Endodermal cell (in vitro differentiated cells): ENCODE results near the gene RHOV. TPM values are rescaled to one million over a fixed set of nuclear protein-coding genes. Genes with fewer than 3 reads are reported as not detected.
A peak's percentile ranks its signal among the peaks of the same experiment; 100 is the strongest.

Experiments used
- DNase-seq: peaks from one replicate; pipeline ENCODE4 v3.0.0-alpha.2; 2017
- H3K27ac ChIP-seq: 2 replicates; pipeline ENCODE4 v1.5.1; 2013; ENCODE audit warnings: mild to moderate bottlenecking, low read depth, low read length, moderate library complexity
- H3K27me3 ChIP-seq: 2 replicates; pipeline ENCODE4 v1.6.1; 2013; ENCODE audit warnings: mild to moderate bottlenecking, low read length, moderate library complexity; ENCODE audit not compliant: insufficient read depth, control insufficient read depth, poor library complexity, severe bottlenecking
- H3K36me3 ChIP-seq: 2 replicates; pipeline ENCODE4 v1.7.0; 2013; ENCODE audit warnings: mild to moderate bottlenecking, low read length, moderate library complexity; ENCODE audit not compliant: control insufficient read depth, insufficient read depth
- H3K4me1 ChIP-seq: one replicate; pipeline ENCODE4 v1.7.0; 2013; ENCODE audit warnings: low read length; ENCODE audit not compliant: control insufficient read depth, insufficient read depth
- H3K4me3 ChIP-seq: 2 replicates; pipeline ENCODE4 v1.5.1; 2013; ENCODE audit warnings: mild to moderate bottlenecking, low read length, moderate library complexity
- H3K9ac ChIP-seq: 2 replicates; pipeline ENCODE4 v1.6.1; 2013; ENCODE audit warnings: mild to moderate bottlenecking, low read length, moderate library complexity; ENCODE audit not compliant: poor library complexity, severe bottlenecking; ENCODE audit errors: extremely low read depth
- H3K9me3 ChIP-seq: 2 replicates; pipeline ENCODE4 v1.6.1; 2013; ENCODE audit warnings: mild to moderate bottlenecking, low read length, moderate library complexity; ENCODE audit not compliant: control insufficient read depth
- H3K27ac Mint-ChIP-seq: 2 replicates; pipeline ENCODE4 v1.8.0; 2020; ENCODE audit warnings: mixed read lengths
- H3K27me3 Mint-ChIP-seq: 2 replicates; pipeline ENCODE4 v1.8.0; 2021; ENCODE audit warnings: mild to moderate bottlenecking, mixed read lengths; ENCODE audit not compliant: insufficient read depth
- H3K36me3 Mint-ChIP-seq: 2 replicates; pipeline ENCODE4 v1.8.0; 2020; ENCODE audit warnings: low read depth, mixed read lengths
- H3K4me1 Mint-ChIP-seq: 2 replicates; pipeline ENCODE4 v1.8.0; 2020; ENCODE audit warnings: mixed read lengths
- H3K4me3 Mint-ChIP-seq: 2 replicates; pipeline ENCODE4 v1.8.0; 2020; ENCODE audit warnings: mild to moderate bottlenecking, moderate library complexity, mixed read lengths
- H3K9me3 Mint-ChIP-seq: 2 replicates; pipeline ENCODE4 v1.8.0; 2020; ENCODE audit warnings: mild to moderate bottlenecking, mixed read lengths
- CTCF ChIP-seq: fragments of 200-600 bp; sonication (generic); conservative IDR thresholded peaks from 2 replicates; pipeline ENCODE4 v1.5.0; 2021; ENCODE audit warnings: antibody characterized with exemption, mild to moderate bottlenecking
- WGBS, 2 experiments: methylation state at CpG; one replicate each; pipeline versions ENCODE4 v1.1.5 to v1.1.7; 2013; ENCODE audit warnings: missing lambda C conversion rate in 2 of 2, mixed read lengths in 1 of 2; ENCODE audit not compliant: insufficient coverage in 1 of 2, insufficient read length in 1 of 2; 5-methylcytosine and 5-hydroxymethylcytosine counted together
- total RNA-seq, 2 donors: library from RNA; stranded (reverse); fragmentation: NEBNext Ultra II Directional in 1 of 2; extraction: Animal tissue kit (Norgen Biotek cat#: 25700) in 1 of 2; gene quantifications; 2 replicates in 1 of 2; 3 replicates in 1 of 2; pipeline ENCODE4 v1.2.1, GENCODE V29; 2021

Gene RHOV
- total RNA-seq, 2 donors from 2014 or later, result 1.8 to 2.8 TPM

DNA sequence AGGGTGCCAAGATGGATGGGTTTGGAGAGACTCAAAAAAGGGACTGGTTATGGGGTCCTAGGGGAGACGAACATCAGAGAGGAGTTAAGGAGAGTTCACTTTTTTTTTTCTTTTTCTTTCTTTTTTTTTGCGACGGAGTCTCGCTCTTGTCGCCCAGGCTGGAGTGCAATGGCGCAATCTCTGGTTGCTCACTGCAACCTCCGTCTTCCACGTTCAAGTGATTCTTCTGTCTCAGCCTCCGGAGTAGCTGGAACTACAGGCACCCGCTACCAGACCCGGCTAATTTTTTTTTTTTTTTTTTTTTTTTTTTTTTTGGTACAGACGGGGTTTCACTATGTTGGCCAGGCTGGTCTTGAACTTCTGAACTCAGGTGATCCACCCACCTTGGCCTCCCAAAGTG, 29.0 kb downstream of the RHOV start:
- Mint-ChIP-seq H3K9me3 (no peaks in the 10 kb centered on the region), H3K4me1 (peaks cover 31% of the 10 kb centered on the region), H3K4me3 (peak overlapping the region; percentile 93), H3K36me3 (peaks cover 32% of the 10 kb centered on the region), H3K27ac (peak overlapping the region; percentile 95), H3K27me3 (no peaks in the 10 kb centered on the region)
- peaks cover 5% of the 10 kb centered on the region for H3K4me1 ChIP-seq
- H3K27me3 ChIP-seq, result peaks cover 32% of the 10 kb centered on the region
- H3K9me3 ChIP-seq, result no peaks in the 10 kb centered on the region
- H3K36me3 ChIP-seq, result peaks cover 7% of the 10 kb centered on the region
- no peak overlapping the region for H3K27ac ChIP-seq
- TF ChIP-seq CTCF, result no peak
- H3K9ac ChIP-seq, result peak overlapping the region; percentile 66
- WGBS, 2 experiments, result 68 to 79% methylated on average over 8 to 12 of the region's 12 CpGs
- H3K4me3 ChIP-seq, result peak overlapping the region; percentile 80
- no peak for DNase-seq

- H3K27me3 ChIP-seq, result peaks cover 32% of the 10 kb centered on the region
- Mint-ChIP-seq H3K9me3 (no peaks in the 10 kb centered on the region), H3K36me3 (peaks cover 31% of the 10 kb centered on the region), H3K4me3 (peak overlapping the region; percentile 93), H3K4me1 (peaks cover 31% of the 10 kb centered on the region), H3K27me3 (no peaks in the 10 kb centered on the region), H3K27ac (peak overlapping the region; percentile 95)
- H3K27ac ChIP-seq, result no peak overlapping the region
- peaks cover 7% of the 10 kb centered on the region for H3K36me3 ChIP-seq
- peak overlapping the region; percentile 66 for H3K9ac ChIP-seq
- peak; percentile 22 for TF ChIP-seq CTCF
- peak; percentile 81 for DNase-seq
- H3K4me1 ChIP-seq, result peaks cover 5% of the 10 kb centered on the region
- H3K9me3 ChIP-seq, result no peaks in the 10 kb centered on the region
- WGBS, 2 experiments, result 9 to 11% methylated on average over 16 to 28 of the region's 28 CpGs
- peak overlapping the region; percentile 80 for H3K4me3 ChIP-seq
Measured at GRCh38 chr15:40844696-40845030, 29.4 kb downstream of the RHOV start.

GRCh38 chr15:40843885-40844695, 29.9 kb downstream of the RHOV start, which contains the start of gene SPINT1:
TSS of gene SPINT1 (plus strand) at chr15:40844048. CDS start at chr15:40844555, 507 bp downstream.
- H3K36me3 ChIP-seq, result peaks cover 7% of the 10 kb centered on the region
- peaks cover 31% of the 10 kb centered on the region for H3K4me1 Mint-ChIP-seq
- no peak for TF ChIP-seq CTCF
- peaks cover 32% of the 10 kb centered on the region for H3K27me3 ChIP-seq
- H3K9me3 Mint-ChIP-seq, result no peaks in the 10 kb centered on the region
- H3K27ac Mint-ChIP-seq, result peak within 1 kb of the TSS; percentile 95
- peak within 1 kb of the TSS; percentile 80 for H3K4me3 ChIP-seq
- peak; percentile 81 for DNase-seq
- H3K4me1 ChIP-seq, result peaks cover 5% of the 10 kb centered on the region
- H3K9ac ChIP-seq, result peak within 1 kb of the TSS; percentile 66
- peak within 1 kb of the TSS; percentile 93 for H3K4me3 Mint-ChIP-seq
- 0 to 1% methylated on average over 26 to 89 of the region's 89 CpGs for WGBS, 2 experiments
- H3K27ac ChIP-seq, result no peak within 1 kb of the TSS
- H3K27me3 Mint-ChIP-seq, result no peaks in the 10 kb centered on the region
- peaks cover 26% of the 10 kb centered on the region for H3K36me3 Mint-ChIP-seq
- no peaks in the 10 kb centered on the region for H3K9me3 ChIP-seq
